K562 (cell line): ENCODE results near the gene CPSF2. TPM values are rescaled to one million over a fixed set of nuclear protein-coding genes. Genes with fewer than 3 reads are reported as not detected.

Experiments
- ARNT ChIP-seq, 2 experiments: fragments of 450-650 bp; IDR thresholded peaks; 2 replicates each; pipeline ENCODE4 v1.6.1; 2016; ENCODE audit warnings: mild to moderate bottlenecking in 1 of 2
- BDP1 ChIP-seq: IDR thresholded peaks from 3 replicates; pipeline ENCODE4 v1.6.1; 2011; ENCODE audit not compliant: insufficient read length, insufficient read depth
- C11orf30 ChIP-seq: fragments of 450-650 bp; IDR thresholded peaks from 2 replicates; pipeline ENCODE4 v1.6.1; 2016; ENCODE audit warnings: low read depth, mild to moderate bottlenecking
- ESRRA ChIP-seq: fragments of 450-650 bp; IDR thresholded peaks from 2 replicates; pipeline ENCODE4 v1.6.1; 2014; ENCODE audit warnings: low read depth, mild to moderate bottlenecking, moderate library complexity, borderline replicate concordance
- GABPB1 ChIP-seq: sonication (generic); formaldehyde crosslinking; IDR thresholded peaks from 2 replicates; pipeline ENCODE4 v1.8.0; 2022; ENCODE audit warnings: mild to moderate bottlenecking, missing genetic modification reagents
- NFYB ChIP-seq: IDR thresholded peaks from 2 replicates; pipeline ENCODE4 v1.6.1; 2011; ENCODE audit warnings: mild to moderate bottlenecking, moderate library complexity; ENCODE audit not compliant: insufficient read length; ENCODE audit errors: extremely low read depth
- PCBP1 ChIP-seq: fragments of 200-400 bp; formaldehyde crosslinking; IDR thresholded peaks from 2 replicates; pipeline ENCODE4 v1.6.1; 2018; ENCODE audit warnings: mild to moderate bottlenecking, low read depth, low read length; ENCODE audit not compliant: poor library complexity, severe bottlenecking
- POLR2A ChIP-seq: fragments of 450-650 bp; conservative IDR thresholded peaks from 2 replicates; pipeline ENCODE4 v1.6.1; 2016
- SIRT6 ChIP-seq: IDR thresholded peaks from one replicate; pipeline ENCODE4 v1.6.1; 2012; ENCODE audit warnings: low read depth, mild to moderate bottlenecking, control low read depth, inconsistent platforms, low read length, moderate library complexity
- SMC3 ChIP-seq: conservative IDR thresholded peaks from 2 replicates; pipeline ENCODE4 v1.6.1; 2011; ENCODE audit warnings: low read depth, low read length, improper control_type of control experiment; ENCODE audit not compliant: insufficient read depth
- SUPT5H ChIP-seq: fragments of 450-650 bp; IDR thresholded peaks from 2 replicates; pipeline ENCODE4 v1.6.1; 2016
- TAF1 ChIP-seq: IDR thresholded peaks from 2 replicates; pipeline ENCODE4 v1.6.1; 2011; ENCODE audit warnings: mild to moderate bottlenecking, low read length, moderate library complexity; ENCODE audit not compliant: insufficient read depth, control insufficient read depth, severe bottlenecking; ENCODE audit errors: extremely low read depth
- TBP ChIP-seq: optimal IDR thresholded peaks from 2 replicates; pipeline ENCODE3; 2011; ENCODE audit warnings: low read depth, low read length, improper control_type of control experiment
- ZC3H8 ChIP-seq: fragments of 450-650 bp; IDR thresholded peaks from 2 replicates; pipeline ENCODE4 v1.6.1; 2017
- ZNF184 ChIP-seq: sonication (generic); formaldehyde crosslinking; IDR thresholded peaks from 2 replicates; pipeline ENCODE4 v1.5.0; 2020; ENCODE audit warnings: missing genetic modification reagents
- ZNF253 ChIP-seq: fragments of 250-450 bp; sonication (Bioruptor Pico); conservative IDR thresholded peaks from 2 replicates; pipeline ENCODE4 v1.6.1; 2021; ENCODE audit warnings: mild to moderate bottlenecking
- polyA plus RNA-seq, 8 experiments: library from polyadenylated mRNA; depleted of rRNA in 4 of 8; stranded (reverse) in 5 of 8; unstranded in 3 of 8; fragments of >200 nt; fragmentation: Nextera tagmentation in 2 of 8; fragmentation: Illumina TruSeq in 1 of 8; extraction: Ambion mirVana in 2 of 8; extraction: Trizol in 1 of 8; gene quantifications; 2 replicates each; pipeline versions ENCODE4 v1.2.1 to v1.2.3, GENCODE V29; 2011 to 2014; ENCODE audit warnings: inconsistent platforms in 1 of 8, missing spikeins in 1 of 8
- total RNA-seq, 7 experiments: library from RNA; depleted of rRNA in 6 of 7; stranded (reverse); fragments of >200 nt in 6 of 7; fragmentation: Illumina TruSeq in 2 of 7; extraction: Trizol in 2 of 7; gene quantifications; 2 replicates each; pipeline versions ENCODE4 v1.2.1 to v1.2.3, GENCODE V29; 2011 to 2021; ENCODE audit warnings: low replicate concordance in 1 of 7
- TF ChIP-seq, protein P1 (sequence below): IDR thresholded peaks from 2 replicates; pipeline ENCODE4 v1.6.1; 2014; ENCODE audit warnings: antibody characterized with exemption
- TF ChIP-seq, protein P2 (sequence below): fragments of 250-450 bp; sonication (Bioruptor Pico); IDR thresholded peaks from 2 replicates; pipeline ENCODE4 v1.8.0; 2021; ENCODE audit warnings: moderate library complexity, mild to moderate bottlenecking, inconsistent platforms
- TF ChIP-seq, protein P3 (sequence below): fragments of 450-650 bp; formaldehyde crosslinking; IDR thresholded peaks from 2 replicates; pipeline ENCODE4 v1.4.0; 2022; ENCODE audit warnings: missing genetic modification characterization
- TF ChIP-seq, protein P4 (sequence below): fragments of 450-650 bp; IDR thresholded peaks from 2 replicates; pipeline ENCODE4 v1.6.1; 2017; ENCODE audit warnings: antibody characterized with exemption, mild to moderate bottlenecking

CPSF2 gene
- total and polyA plus RNA-seq, 9 of the 15 experiments (the other 6 are each of a cell fraction or from before 2014, with no cell fraction given) = 20.8 to 71.3 (median 49.0) TPM

DNA sequence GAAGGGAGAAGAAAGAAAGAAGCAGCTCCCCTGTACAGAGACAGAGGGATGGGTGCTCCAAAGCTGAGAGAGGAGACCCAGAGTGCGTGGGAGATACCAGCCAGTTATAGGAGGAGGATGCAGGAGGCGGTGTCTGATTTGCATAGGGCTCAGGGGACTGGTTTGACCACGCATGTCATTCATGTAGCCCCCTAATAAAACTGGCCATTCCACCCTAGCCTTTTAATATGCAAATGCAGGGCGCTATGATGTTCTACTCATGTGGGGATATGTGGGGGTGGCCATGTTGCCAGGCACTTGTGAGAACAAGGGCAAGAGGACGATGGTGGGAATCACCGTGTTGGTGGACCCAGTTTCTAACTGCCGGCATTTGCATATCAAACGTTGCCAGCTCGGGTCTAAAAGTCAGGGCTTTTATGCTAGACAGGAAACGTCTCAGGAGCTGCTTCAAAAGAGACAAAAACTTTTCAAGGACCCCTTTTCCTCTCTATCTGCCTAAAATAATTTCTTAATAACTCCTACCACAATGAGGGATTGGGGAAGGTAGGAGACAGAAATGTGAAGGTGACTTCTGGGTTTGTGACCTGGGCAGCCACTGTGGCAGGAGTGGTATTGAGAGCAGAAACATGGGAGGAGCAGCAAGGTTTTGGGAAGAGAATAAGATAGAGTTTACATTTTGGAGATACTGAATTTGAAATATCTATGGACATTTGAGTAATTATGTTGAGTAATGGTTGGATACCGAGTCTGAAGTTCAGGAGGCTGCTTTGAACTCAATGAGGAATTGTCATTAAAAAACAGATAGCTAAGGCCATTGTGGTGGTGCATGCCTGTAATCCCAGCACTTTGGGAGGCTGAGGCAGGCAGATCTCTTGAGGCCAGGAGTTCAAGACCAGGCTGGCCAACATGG, 13.2 kb upstream of the CPSF2 start (continued):
- TF ChIP-seq ZNF253 (CRISPR knock-in tag) = no peak
- no peak for TF ChIP-seq ZNF184 (CRISPR knock-in tag)
- peak; percentile 87 for TF ChIP-seq POLR2A
- no peak for TF ChIP-seq BDP1
- peak; percentile 21 for TF ChIP-seq NFYB
- TF ChIP-seq ESRRA = 0 out of 2 replicates have a peak, but pooled peaks have one; percentile 4
- TF ChIP-seq, protein P1, sequence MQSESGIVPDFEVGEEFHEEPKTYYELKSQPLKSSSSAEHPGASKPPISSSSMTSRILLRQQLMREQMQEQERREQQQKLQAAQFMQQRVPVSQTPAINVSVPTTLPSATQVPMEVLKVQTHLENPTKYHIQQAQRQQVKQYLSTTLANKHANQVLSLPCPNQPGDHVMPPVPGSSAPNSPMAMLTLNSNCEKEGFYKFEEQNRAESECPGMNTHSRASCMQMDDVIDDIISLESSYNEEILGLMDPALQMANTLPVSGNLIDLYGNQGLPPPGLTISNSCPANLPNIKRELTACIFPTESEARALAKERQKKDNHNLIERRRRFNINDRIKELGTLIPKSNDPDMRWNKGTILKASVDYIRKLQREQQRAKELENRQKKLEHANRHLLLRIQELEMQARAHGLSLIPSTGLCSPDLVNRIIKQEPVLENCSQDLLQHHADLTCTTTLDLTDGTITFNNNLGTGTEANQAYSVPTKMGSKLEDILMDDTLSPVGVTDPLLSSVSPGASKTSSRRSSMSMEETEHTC = no peak
- no peak for TF ChIP-seq PCBP1
- no peak for TF ChIP-seq SIRT6
- no peak for TF ChIP-seq ARNT (IDR thresholded peaks at IDR 0.05)
- no peak for TF ChIP-seq SMC3
- TF ChIP-seq SUPT5H = peak; percentile 64
- TF ChIP-seq, protein P2, sequence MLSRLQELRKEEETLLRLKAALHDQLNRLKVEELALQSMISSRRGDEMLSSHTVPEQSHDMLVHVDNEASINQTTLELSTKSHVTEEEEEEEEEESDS (CRISPR knock-in tag) = peak; percentile 55; the same call in 1 of the 2 replicates
- TF ChIP-seq GABPB1 (CRISPR knock-in tag) = no peak
- peak; percentile 90 for TF ChIP-seq TBP
- TF ChIP-seq, protein P3, sequence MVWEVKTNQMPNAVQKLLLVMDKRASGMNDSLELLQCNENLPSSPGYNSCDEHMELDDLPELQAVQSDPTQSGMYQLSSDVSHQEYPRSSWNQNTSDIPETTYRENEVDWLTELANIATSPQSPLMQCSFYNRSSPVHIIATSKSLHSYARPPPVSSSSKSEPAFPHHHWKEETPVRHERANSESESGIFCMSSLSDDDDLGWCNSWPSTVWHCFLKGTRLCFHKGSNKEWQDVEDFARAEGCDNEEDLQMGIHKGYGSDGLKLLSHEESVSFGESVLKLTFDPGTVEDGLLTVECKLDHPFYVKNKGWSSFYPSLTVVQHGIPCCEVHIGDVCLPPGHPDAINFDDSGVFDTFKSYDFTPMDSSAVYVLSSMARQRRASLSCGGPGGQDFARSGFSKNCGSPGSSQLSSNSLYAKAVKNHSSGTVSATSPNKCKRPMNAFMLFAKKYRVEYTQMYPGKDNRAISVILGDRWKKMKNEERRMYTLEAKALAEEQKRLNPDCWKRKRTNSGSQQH = peak; percentile 97
- TF ChIP-seq C11orf30 = no peak
- TF ChIP-seq, protein P4, sequence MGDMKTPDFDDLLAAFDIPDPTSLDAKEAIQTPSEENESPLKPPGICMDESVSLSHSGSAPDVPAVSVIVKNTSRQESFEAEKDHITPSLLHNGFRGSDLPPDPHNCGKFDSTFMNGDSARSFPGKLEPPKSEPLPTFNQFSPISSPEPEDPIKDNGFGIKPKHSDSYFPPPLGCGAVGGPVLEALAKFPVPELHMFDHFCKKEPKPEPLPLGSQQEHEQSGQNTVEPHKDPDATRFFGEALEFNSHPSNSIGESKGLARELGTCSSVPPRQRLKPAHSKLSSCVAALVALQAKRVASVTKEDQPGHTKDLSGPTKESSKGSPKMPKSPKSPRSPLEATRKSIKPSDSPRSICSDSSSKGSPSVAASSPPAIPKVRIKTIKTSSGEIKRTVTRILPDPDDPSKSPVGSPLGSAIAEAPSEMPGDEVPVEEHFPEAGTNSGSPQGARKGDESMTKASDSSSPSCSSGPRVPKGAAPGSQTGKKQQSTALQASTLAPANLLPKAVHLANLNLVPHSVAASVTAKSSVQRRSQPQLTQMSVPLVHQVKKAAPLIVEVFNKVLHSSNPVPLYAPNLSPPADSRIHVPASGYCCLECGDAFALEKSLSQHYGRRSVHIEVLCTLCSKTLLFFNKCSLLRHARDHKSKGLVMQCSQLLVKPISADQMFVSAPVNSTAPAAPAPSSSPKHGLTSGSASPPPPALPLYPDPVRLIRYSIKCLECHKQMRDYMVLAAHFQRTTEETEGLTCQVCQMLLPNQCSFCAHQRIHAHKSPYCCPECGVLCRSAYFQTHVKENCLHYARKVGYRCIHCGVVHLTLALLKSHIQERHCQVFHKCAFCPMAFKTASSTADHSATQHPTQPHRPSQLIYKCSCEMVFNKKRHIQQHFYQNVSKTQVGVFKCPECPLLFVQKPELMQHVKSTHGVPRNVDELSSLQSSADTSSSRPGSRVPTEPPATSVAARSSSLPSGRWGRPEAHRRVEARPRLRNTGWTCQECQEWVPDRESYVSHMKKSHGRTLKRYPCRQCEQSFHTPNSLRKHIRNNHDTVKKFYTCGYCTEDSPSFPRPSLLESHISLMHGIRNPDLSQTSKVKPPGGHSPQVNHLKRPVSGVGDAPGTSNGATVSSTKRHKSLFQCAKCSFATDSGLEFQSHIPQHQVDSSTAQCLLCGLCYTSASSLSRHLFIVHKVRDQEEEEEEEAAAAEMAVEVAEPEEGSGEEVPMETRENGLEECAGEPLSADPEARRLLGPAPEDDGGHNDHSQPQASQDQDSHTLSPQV = no peak
- TF ChIP-seq TAF1 = no peak
- TF ChIP-seq ZC3H8 = 0 out of 2 replicates have a peak, but pooled peaks have one; percentile 18
